SU-DHL-6 (cell line): Measurements from ENCODE around the gene ALK.

Source experiments
- CTCF ChIP-seq: fragments of 200-600 bp; sonication (generic); IDR thresholded peaks from one replicate; pipeline ENCODE4 v1.5.1; 2017; ENCODE audit warnings: antibody characterized with exemption, mild to moderate bottlenecking, low read length, moderate library complexity; ENCODE audit not compliant: insufficient read depth, poor library complexity, severe bottlenecking
- EZH2phosphoT487 ChIP-seq: fragments of 200-600 bp; sonication (generic), shearing (Covaris generic); conservative IDR thresholded peaks from 2 replicates; pipeline ENCODE4 v1.6.1; 2018; ENCODE audit warnings: mild to moderate bottlenecking, antibody characterized with exemption, low read length, moderate library complexity, mixed read lengths

- TF ChIP-seq EZH2phosphoT487, result no peak
- TF ChIP-seq CTCF, result no peak
Measured at GRCh38 chr2:29223851-29224692, 697.3 kb downstream of the ALK start.
